Activated CD4-positive, CD25-positive, alpha-beta regulatory T cell treated with anti-CD3 and anti-CD28 coated beads, Interleukin-2, amount 50 U/mL, for 16 hours (primary cell): ENCODE measurements around the gene PDE8B.

Source experiments
- DNase-seq: peaks from one replicate; pipeline ENCODE4 v3.0.0-alpha.2; 2020; ENCODE audit warnings: low read depth, low spot score

The PDE8B gene

GRCh38 chr5:77231471-77232138 is 21.1 kb downstream of the PDE8B start:
- no peak for DNase-seq

- no peak for DNase-seq
Measured at GRCh38 chr5:77232574-77233358, 22.3 kb downstream of the PDE8B start.

DNA sequence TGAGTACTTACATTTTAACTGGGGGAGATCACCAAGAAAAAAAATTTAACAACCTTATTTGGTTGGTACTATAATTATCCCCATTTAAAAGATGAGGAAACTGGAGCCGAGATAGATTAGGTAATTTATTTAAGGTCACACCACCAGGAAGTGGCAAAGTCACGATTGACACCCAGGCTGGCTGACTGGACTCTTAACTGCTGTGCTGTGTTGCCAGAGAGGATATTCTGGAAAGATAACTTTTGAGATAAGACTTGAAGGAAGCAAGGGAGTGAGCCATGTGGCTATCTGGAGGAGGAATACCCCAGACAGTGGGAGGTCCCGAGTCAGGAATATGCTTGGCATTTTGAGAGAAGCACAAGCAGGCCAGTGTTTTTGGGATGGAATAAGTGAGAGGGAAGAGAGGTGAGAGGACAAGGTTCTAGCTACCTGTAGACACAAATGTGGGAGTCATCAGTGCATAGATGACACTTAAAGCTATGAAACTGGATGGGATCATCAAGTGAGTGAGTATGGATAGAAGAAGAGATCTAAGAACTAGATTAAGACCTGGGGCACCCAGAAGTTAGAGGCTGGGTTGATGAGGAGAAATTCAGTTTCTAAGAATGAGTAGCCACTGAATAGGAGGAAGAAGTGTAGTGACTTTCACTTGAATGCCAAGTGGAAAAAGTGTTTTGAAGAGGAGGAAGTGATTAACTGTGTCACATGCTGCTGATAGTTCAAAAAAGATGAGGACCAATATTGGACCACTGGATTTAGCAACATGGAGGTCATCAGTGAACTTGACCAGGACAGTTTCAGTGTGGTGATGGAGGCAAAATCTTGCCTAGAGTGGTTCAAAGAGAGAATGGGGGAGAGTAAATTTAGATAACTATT is 25.6 kb downstream of the PDE8B start:
- no peak for DNase-seq

DNA sequence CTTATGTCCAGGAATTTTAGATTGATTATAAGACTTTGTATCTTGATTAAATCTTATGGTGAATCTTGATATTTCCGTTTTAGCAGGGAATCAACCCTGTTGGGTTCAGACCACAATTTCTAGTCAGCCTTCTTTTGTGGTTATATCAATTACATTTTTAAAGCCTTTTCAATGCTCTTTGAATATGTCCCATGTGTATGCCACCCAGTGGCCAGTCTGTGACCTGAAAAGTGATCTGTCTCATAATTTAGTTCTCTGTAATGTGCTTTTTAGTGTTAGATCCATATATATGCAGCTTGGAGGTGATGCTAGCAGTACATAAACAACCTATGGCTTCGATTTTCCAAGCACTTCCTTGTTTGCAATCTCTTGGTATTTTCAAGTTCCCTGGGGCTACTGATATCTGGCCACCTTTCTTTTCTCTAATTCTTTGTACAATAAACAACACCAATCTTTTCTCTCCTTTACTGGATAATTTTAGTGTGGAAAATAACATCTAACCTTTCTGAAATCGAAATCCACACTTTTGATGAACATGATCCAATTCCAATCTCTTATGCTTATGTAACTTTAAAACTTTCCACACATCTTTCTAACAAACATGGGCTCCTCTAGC is 28.8 kb downstream of the PDE8B start:
- DNase-seq, result no peak

GRCh38 chr5:77241444-77241843 is 31.0 kb downstream of the PDE8B start:
- DNase-seq, result no peak

GRCh38 chr5:77249475-77249874 is 39.0 kb downstream of the PDE8B start:
- DNase-seq, result no peak

GRCh38 chr5:77250021-77250420 is 39.5 kb downstream of the PDE8B start:
- DNase-seq, result no peak

- DNase-seq, result no peak
Measured at GRCh38 chr5:77251921-77252320, 41.4 kb downstream of the PDE8B start.

DNA sequence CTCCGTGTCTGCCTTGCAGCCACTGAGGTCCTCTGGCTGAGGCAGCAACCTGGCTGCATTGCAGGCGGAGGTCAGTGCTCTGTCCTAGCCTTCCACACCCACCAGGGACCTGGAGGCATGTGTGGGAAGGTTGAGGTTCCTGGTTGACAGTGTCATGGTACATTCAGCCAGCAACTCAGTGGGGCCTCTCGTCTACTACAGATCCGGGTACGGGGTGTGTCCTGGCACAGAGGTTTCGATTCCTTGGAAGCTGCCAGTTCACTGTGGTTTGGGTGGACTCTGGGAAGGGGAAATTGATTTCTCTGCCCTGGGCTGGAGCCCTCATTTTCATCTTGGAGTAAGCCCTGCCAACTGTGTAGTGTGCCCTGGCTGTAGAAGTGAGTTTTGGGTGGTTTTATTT is 45.1 kb downstream of the PDE8B start:
- DNase-seq, result no peak

DNA sequence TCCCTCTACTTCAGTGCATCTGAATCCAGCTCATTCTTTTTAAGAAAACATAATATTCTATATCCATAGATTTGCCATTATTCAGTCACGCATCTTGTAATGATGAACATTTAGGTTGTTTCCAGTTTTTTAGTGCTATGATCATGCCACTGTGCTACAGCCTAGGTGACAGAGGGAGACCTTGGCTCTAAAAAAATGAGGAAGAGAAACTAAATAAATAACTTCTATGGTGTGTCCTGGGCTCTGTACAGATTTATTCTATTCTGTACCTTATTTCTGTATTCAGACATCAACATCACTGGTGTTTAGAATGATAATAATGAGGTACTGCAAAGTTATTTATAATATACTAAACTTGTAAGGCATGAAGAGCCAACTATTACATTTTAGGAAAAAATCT is 45.9 kb downstream of the PDE8B start:
- no peak for DNase-seq

- no peak for DNase-seq
Measured at GRCh38 chr5:77258652-77259051, 48.2 kb downstream of the PDE8B start.

GRCh38 chr5:77259476-77259875 is 49.0 kb downstream of the PDE8B start:
- no peak for DNase-seq

GRCh38 chr5:77262697-77263096 is 52.2 kb downstream of the PDE8B start:
- no peak for DNase-seq

DNA sequence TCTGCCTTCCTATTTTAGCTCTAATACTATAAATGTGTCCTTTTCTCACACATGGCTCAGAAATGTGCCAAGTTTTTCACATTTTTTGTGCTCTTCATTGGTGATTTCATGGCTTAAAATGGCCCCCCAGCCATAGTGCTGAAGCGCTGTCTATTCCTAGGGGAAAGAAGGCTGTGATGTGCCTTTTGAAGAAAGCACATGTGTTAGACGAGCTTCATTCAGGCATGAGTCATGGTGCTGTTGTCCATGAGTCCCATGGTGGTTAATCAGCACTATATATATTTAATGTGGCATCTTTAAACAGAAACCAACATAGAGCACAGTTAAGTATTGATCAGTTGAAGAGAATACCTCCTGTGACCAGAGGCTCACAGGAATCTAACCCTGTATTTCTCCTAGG is 55.8 kb downstream of the PDE8B start:
- no peak for DNase-seq

DNA sequence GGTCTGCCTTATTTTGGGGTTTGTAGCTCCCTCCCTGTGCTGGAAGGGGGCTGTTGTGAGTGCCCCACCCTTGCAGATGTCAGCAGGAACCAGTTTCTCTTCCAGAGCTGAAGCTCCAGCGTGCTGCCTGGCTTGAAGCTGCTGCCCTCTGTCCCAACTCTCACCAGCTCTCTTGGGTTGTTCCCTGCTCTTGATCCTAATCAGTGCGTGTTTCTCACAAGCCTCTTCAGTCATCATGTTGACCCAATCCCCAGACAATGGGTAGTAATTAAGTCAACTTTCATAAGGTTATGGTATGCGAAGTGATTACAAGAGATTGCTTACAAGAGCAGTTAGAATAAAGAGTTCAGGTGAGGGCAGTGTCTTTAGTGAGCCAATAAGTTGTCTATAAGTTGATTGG is 57.0 kb downstream of the PDE8B start:
- DNase-seq, result no peak

- no peak for DNase-seq
Measured at GRCh38 chr5:77272206-77272605, 61.7 kb downstream of the PDE8B start.

DNA sequence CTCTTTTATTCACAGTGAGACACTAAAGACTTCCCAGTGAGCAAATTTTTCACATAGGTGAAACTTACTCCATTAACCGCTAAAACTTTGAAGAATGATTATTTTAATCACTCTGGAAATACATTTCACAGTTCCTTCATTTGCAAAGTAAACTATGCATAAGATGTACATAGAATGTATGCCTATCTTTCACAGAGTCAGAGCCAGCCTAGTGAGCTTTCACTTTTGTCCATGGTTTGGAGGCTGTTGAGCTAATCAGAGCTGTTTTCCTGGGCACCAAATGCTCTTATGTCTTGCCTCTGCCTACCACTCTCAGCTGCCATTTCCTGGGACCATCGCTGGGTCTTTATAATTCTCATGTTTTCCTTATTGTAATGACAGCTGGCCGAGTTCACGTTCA is 67.3 kb downstream of the PDE8B start:
- DNase-seq, result no peak

DNA sequence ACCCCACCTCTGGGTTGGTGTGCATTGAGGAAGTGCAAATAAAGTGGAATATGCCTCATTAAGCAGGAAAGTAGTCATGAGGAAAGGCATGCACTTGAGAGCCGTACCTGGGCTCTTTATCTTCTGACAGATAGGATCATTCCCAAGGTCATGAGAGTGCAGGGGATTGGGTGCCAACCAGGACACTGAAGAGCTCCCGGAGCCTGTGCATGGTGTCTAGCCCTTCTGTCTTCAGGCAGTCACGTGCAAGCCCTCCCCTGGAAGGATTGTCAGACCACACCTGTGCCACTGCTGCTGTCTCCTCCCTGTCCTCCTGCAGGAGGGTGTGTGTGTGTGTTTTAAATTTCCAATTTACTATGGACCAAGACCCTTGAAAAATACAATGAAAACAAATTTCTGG is 69.6 kb downstream of the PDE8B start:
- DNase-seq, result no peak

DNA sequence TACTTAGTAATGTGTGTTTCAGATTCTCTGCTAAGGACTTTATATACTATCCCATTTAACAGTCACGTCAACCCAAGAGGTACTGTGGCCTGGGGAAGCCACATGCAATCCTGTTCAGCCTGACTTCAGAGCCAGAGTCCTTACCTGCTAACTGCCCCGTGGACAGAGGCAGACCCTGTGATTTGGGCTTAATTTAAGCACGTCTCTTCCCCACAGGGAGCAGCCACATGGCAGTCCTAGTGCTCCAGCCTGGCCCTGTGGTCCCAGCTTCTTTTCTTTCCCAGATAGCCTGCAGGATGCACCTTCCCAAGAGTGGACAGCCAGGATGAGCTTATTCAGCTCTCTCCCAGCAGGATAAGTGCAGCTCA is 71.5 kb downstream of the PDE8B start:
- no peak for DNase-seq

DNA sequence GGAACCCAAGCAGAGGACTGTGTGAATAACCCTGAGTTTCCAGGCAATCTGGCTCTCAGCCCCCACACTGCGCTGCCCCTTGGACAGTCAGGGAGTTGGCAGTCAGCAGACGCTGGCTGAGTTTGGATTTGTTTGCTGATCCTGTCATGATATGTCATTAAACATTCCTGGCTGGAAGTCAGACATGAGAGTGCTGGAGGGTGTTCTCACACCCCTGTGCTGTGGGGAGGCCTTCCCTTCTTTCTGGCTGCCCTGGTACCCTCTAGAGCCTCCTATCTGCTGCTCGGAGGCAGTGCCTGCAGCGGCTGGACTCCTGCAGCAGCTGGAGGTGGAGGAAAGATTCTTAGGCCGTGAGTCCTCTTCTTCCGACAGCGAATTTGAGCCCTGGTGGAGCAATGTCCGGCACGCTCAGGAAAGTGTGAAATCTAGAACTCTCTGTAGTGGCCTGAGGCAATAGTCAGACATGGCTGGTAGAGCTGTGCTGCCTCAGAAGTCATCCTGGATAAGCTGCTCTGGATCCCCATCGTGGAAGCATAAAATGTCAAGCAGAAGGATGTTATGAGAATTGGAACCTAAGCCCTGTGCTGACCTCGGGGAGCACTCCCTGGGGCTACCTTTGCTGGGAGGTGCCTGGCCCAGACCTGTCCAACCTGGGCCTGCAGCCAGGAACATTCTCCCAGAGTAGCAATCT is 72.0 kb downstream of the PDE8B start:
- DNase-seq, result no peak

DNA sequence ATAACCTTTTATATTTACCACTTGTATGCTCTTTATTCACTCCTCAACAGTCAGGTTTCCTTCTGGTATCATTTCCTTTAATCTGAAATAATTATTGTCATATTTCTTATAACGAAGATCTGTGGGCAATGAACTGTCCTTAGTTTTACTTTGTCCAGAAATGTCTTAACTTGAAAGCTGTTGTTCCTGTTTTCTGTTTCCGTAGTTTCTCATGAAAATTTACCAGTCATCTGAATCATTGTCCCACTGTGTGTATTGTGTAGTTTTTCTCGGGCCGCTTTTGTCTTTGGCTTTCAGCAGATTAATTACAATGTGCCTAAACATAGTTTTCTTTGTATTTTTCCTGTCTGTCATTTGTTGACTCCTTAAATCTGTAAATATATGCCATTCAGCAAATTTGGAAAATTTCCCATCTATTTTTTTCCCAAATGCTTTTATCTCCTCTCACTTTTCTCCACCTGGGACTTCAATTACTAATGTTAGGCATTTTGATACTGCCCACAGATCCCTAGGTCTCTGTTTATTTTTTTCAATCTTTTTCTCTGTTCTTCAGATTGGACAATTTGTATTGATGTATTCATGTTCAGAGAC is 74.9 kb downstream of the PDE8B start:
- DNase-seq, result no peak
